ENCODE data around the gene VWA3B.

VWA3B gene

DNA sequence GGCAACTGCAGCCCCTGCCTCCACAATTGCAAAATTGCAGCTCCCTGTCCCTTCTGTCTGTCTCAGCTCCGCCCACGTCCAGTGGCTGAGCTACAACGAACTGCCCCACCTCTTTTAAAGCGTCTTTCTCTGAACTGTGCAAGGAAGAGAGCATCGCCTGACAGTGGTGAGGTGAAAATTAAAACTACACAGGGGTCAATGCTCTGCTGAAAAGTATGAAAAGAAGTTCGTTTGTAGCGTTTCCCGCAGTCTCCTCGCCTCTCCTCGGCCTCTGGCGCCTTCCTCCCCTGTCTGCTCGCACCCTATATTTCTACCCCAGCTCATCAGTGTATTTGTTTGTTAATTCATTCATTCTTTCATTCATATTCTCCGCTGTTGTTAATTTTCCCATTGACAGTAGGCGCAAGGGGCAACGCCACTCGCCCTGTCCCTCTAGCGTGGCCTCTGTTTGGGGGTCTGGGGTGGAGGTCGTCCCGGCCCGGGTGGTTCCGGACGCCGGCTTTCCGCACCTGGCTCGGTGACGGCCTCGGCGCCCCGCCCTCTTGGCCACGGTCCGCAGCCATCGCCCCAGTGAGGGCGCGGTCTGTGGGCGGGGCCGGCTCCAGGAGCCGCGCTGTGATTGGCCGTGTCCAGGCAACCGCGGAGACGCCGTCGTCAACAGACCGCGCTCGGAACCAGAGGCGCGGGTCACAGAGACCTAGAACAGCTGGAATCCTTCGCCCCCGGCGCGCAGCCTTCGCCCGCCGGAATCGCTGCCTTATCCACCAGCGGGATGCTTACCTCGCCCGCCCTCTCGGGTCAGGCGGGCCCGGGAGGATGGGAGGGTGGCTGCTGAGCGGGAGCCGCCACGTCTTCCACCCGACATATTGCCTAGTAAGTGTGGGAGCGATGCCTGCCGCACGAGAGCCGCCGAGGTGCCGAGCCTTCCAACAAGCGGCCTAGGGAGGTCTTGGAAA is at the start of gene VWA3B:
TSS of gene VWA3B (plus strand) at position 677 of the 956 bp plus-strand sequence. CDS start 5,926 bp downstream, outside the sequence.
- H3K27ac ChIP-seq, result no peak within 1 kb of the TSS
- H3K4me3 ChIP-seq (ENCODE audit: low read depth, low read length), result peak within 1 kb of the TSS; percentile 59
- DNase-seq, result peak; percentile 47
- H3K27me3 ChIP-seq (replicated peaks), result no peaks in the 10 kb centered on the region
- no peak for TF ChIP-seq CTCF (IDR thresholded peaks at IDR 0.05; ENCODE audit: low read depth, low read length, missing control alignments)
- no peaks in the 10 kb centered on the region for H3K36me3 ChIP-seq (replicated peaks)
- in situ Hi-C loops (cut with HindIII; ENCODE audit: low pct_ligation_motif_present, low sequenced_read_pairs), result no loop called here

GRCh38 chr2:98037206-98037605 is 49.8 kb upstream of the VWA3B start:
- in situ Hi-C loops (cut with HindIII; ENCODE audit: low pct_ligation_motif_present, low sequenced_read_pairs), result no loop called here
- Histone ChIP-seq H3K36me3 (replicated peaks) (no peaks in the 10 kb centered on the region), H3K4me3 (ENCODE audit: low read depth, low read length) (no peak overlapping the region), H3K27me3 (replicated peaks) (no peaks in the 10 kb centered on the region), H3K27ac (no peak overlapping the region)
- TF ChIP-seq CTCF (IDR thresholded peaks at IDR 0.05; ENCODE audit: low read depth, low read length, missing control alignments), result no peak
- DNase-seq, result no peak

DNA sequence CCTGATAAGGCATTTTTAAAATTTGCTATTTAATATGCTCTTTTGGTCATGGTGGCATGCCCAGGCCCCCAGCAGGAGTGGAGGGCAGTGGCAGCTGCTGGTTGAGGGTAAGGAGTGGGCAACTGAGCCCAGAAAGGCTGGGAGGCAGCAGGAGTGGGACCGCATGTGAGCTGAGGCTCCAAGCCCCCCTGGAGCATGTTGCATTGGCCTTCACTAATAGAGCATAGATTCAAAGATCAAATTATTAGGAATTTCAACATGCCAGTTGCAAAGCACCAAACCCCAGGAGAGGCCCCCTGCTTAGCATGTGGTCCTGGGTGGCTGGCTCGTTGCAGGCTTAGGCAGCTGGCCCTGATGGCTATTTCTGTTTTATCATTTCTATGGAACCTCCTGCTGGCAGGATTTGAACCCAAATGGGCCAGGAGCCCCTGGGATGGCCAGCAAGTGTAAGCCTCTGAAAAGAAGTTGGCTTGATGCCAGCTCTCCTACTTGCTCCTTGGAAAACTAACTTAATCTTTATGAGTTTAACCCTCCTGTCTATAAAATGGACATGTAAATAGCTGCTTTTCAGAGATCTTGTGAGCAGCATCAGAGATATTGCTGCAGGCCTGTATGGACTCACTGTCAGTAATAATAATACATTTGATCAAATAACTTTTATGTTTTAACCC is 49.2 kb upstream of the VWA3B start:
- H3K36me3 ChIP-seq (replicated peaks), result no peaks in the 10 kb centered on the region
- no peak for TF ChIP-seq CTCF (IDR thresholded peaks at IDR 0.05; ENCODE audit: low read depth, low read length, missing control alignments)
- no peaks in the 10 kb centered on the region for H3K27me3 ChIP-seq (replicated peaks)
- H3K27ac ChIP-seq, result no peak overlapping the region
- in situ Hi-C loops (cut with HindIII; ENCODE audit: low pct_ligation_motif_present, low sequenced_read_pairs), result no loop called here
- DNase-seq, result no peak
- H3K4me3 ChIP-seq (ENCODE audit: low read depth, low read length), result no peak overlapping the region

DNA sequence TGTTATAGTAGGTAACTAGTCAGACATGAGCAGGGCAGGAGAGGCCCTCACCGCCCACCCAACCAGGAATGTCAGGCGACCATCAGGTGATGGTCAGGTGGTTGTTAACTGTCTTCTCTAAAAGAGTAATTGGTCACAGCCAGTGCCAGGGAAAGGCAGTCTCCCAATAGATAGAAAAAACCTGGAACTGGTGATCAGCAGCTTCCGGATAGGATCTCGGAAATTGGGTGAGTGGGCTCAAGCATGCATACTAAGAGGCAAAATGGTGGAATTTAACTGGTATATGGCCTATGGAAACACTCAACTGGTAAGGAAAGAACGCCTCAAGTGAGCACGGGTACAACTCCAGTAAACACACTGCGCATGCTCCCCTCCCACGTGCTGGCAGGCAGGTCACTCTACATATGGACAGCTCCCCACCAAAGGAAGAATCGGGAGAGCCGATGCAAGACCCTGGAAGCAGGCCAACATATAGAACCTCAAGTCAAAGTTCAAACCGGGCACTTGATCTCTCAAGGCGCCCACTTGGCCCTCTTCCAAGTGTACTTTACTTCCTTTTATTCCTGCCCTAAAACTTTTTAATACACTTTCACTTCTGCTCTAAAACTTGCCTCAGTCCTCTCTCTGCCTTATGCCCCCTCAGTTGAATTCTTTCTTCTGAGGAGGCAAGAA is 47.7 kb upstream of the VWA3B start:
- Histone ChIP-seq H3K4me3 (ENCODE audit: low read depth, low read length) (no peak overlapping the region), H3K27ac (no peak overlapping the region), H3K27me3 (replicated peaks) (no peaks in the 10 kb centered on the region), H3K36me3 (replicated peaks) (no peaks in the 10 kb centered on the region)
- TF ChIP-seq CTCF (IDR thresholded peaks at IDR 0.05; ENCODE audit: low read depth, low read length, missing control alignments), result no peak
- no peak for DNase-seq
- in situ Hi-C loops (cut with HindIII; ENCODE audit: low pct_ligation_motif_present, low sequenced_read_pairs), result no loop called here

DNA sequence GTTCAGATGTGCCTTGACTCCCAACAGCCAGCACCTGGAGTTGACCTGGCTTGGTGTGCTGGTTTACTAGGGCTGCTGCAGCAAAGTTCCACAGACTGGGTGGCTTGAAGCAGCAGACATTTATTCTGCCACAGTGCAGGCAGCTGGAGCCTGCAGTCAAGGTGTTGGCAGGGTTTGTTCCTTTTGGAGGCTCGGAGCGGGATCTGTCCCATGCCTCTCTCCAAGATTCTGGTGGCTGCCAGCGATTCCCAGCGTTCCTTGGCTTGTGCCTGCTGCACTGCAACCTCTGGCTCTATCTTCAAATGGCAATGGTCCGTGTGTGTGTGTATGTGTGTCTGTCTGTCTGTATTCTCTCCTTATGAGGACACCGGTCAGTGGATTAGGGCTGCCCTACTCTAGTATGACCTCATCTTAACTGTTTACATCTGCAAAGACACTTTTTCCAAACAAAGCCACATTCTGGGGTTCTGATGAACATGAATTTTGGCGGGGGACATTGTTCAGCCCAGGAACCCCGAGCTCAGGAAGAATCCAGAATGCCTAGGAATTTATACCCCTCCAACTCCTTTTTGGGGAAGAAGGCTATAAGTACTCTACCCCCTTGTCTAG is 46.5 kb upstream of the VWA3B start:
- H3K36me3 ChIP-seq (replicated peaks), result no peaks in the 10 kb centered on the region
- TF ChIP-seq CTCF (IDR thresholded peaks at IDR 0.05; ENCODE audit: low read depth, low read length, missing control alignments), result no peak
- no peak overlapping the region for H3K4me3 ChIP-seq (ENCODE audit: low read depth, low read length)
- no peak for DNase-seq
- in situ Hi-C loops (cut with HindIII; ENCODE audit: low pct_ligation_motif_present, low sequenced_read_pairs), result no loop called here
- H3K27ac ChIP-seq, result no peak overlapping the region
- H3K27me3 ChIP-seq (replicated peaks), result no peaks in the 10 kb centered on the region

Data from brain microvascular endothelial cell (primary cell).